Embryonic facial prominence (tissue), 1 donor: Measurements from ENCODE around the gene MAP2K1.
"Not testable (repeated sequence)": the region's sequence is repeated elsewhere in the genome, so short reads cannot be mapped to it uniquely, and the experiment has no call there.

Source experiments
- DNase-seq: peaks from one replicate; pipeline ENCODE4 v3.0.0-alpha.2; 2016; ENCODE audit errors: extremely low spot score

Gene MAP2K1

DNA sequence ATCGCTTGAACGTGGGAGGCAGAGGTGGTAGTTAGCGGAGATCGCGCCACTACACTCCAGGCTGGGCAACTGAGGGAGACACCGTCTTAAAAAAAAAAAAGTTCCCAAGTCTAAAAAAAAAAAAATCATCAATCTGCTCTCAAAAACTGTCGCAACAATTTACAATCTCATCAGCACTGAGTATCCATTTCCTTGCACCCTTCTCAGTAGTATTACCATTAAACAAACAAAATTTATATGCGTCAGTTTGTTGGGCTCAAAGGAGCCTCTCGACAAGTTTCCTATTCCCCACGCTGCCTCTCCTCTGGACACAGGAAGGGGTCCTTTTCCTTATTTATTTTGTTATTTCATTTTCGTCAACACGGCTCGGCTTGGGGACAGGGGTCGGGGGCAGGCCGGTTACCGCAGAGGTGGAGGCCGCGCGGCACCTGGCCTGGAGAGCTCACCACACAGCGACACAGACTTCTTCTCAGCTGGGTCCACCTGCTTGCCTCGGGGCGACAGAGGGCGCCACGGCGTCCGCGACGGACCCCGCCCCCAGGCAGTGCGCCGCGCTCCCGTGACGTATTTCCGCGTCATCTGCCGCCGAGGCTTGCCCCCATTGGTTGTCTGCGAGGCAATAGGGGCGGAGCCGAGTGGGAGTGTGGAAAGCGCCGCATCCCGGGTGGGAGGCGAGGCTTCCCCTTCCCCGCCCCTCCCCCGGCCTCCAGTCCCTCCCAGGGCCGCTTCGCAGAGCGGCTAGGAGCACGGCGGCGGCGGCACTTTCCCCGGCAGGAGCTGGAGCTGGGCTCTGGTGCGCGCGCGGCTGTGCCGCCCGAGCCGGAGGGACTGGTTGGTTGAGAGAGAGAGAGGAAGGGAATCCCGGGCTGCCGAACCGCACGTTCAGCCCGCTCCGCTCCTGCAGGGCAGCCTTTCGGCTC is at the start of gene MAP2K1:
Gene MAP2K1, plus strand, starts transcription at position 709 of the 920 bp plus-strand sequence. CDS start 436 bp downstream, outside the sequence.
- DNase-seq = peak; percentile 95

- DNase-seq = not testable (repeated sequence)
Measured at GRCh38 chr15:66348530-66348929, 38.2 kb upstream of the MAP2K1 start.

- no peak for DNase-seq
Measured at GRCh38 chr15:66356077-66356358, 30.7 kb upstream of the MAP2K1 start.

- peak; percentile 90 for DNase-seq
Measured at GRCh38 chr15:66356359-66357236, 30.1 kb upstream of the MAP2K1 start, which contains the start of gene TIPIN. Gene TIPIN, minus strand, starts transcription at chr15:66356685. Its CDS starts 3,738 bp downstream, at chr15:66352947.

GRCh38 chr15:66359740-66360139 is 27.0 kb upstream of the MAP2K1 start:
- no peak for DNase-seq

- not testable (repeated sequence) for DNase-seq
Measured at GRCh38 chr15:66361745-66362460, 24.8 kb upstream of the MAP2K1 start.

- DNase-seq = no peak
Measured at GRCh38 chr15:66362776-66363175, 23.9 kb upstream of the MAP2K1 start.

DNA sequence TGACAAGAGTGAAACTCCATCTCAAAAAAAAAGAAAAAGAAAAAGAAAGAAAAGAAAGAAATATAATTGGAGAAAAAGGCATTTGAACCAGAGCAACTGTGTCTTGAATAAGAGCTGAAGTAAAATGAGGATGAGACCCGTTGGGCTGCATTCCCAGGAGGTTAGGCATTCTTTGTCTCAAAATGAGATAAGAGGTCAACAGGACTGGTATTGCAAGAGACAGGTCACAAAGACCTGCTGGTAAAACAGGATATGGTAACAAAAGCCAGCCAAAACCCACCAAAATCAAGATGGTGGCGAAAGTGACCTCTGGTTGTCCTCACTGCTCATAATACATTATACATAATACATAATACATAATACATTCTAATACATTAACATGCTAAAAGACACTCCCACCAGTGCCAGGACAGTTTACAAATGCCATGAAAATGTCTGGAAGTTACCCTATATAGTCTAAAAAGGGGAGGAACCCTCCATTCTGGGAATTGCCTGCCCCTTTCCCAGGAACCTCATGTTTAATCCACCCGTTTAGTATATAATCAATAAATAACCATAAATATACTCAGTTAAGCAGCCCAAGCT is 21.7 kb upstream of the MAP2K1 start:
- DNase-seq = no peak

- no peak for DNase-seq
Measured at GRCh38 chr15:66369773-66370651, 16.7 kb upstream of the MAP2K1 start.

DNA sequence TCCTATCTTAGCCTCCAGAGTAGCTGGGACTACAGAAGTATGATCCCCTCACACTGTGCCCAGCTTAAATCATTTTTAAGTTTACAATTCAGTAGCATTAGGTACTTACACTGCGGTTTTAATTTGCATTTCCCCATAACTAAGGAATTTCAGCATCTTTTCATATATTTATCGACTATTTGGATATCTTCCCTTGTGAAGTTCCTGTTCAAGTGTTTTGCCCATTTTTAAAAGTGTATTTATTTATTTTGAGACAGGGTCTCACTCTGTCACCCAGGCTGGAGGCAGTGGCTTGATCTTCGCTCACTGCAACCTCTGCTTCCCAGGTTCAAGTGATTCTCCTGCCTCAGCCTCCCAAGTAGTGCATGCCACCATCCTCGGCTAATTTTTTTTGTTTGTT is 12.5 kb upstream of the MAP2K1 start:
- DNase-seq = no peak

GRCh38 chr15:66378814-66379430 is 7.8 kb upstream of the MAP2K1 start:
- no peak for DNase-seq

- not testable (repeated sequence) for DNase-seq
Measured at GRCh38 chr15:66381376-66381775, 5.3 kb upstream of the MAP2K1 start.

GRCh38 chr15:66387163-66388042 is 691 bp downstream of the MAP2K1 start:
- DNase-seq = peak; percentile 15

DNA sequence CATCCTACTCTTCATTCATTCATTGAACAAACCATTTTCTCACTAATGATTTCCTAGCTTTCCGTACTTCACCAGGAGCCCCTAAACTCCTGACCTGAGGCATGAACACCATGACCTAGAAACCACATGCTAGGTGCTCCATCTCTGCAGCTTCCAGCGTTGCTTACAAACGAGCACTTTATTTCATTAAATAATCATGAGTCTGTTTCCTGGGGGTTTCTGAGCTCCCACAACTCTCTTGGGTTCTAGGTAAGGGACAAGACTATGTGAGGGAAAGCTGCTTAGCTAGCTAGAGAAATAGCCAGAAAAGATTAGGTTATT is 1.3 kb downstream of the MAP2K1 start:
- no peak for DNase-seq

- no peak for DNase-seq
Measured at GRCh38 chr15:66388576-66388975, 1.9 kb downstream of the MAP2K1 start.

GRCh38 chr15:66389098-66389858 is 2.6 kb downstream of the MAP2K1 start:
- DNase-seq = no peak

DNA sequence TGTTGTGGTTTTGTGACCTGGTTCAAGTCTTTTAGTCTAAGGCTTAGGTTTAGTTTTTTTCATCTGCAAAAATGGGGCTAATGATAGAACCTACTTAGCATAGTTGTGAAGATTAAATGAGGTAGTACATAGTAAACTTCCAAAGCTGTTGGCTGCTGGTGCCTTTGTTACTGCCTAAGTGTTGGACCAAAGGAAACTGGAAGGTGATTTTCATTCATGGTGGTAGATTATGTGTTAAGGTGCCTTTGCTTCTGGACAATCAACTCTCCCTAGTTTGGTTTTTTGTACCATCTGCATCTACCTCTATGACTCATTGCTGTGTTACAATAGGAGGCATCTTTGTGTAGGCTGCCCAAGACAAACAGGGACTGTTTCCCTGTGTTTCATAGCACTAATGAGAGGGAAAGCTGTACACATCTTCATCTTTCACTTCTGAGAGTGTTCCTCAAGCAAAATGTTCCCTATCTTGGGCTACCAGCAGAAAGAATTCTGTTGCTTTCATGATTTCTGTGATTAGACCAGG is 3.2 kb downstream of the MAP2K1 start:
- DNase-seq = no peak

- no peak for DNase-seq
Measured at GRCh38 chr15:66390678-66391077, 4.0 kb downstream of the MAP2K1 start.
